ENCODE measurements around the gene CREBBP. TPM values are rescaled to one million over a fixed set of nuclear protein-coding genes. Genes with fewer than 3 reads are reported as not detected.
A peak's percentile ranks its signal among the peaks of the same experiment; 100 is the strongest.

CREBBP gene
- total RNA-seq, 1 experiment from 2014 or later = 8.6 TPM

DNA sequence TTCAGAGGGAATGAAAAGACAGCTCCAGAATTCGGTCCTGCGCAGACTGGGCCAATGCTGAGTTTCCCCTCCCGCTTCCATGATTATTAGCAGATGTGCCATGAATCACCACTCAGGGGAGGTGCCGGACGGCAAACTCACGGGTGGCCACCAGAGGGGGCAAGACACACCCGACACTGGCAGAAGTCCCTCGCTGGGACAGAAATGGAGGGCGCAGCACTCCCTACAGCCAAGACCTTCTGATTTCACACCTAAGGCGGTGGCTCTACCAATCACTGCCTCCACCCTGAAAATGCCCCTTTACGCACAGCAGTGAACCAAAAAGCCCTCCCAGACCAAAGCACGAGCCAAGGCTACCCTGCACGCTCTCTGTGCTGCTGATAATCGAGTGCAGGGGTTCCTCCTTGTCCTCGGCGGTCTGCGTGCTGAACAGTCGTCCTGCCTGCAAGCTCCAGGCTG, 190.0 kb downstream of the CREBBP start:
- in situ Hi-C loops (cut with HindIII; ENCODE audit: low pct_unique_long_range_greater_than_20kb, low sequenced_read_pairs) = no loop called here
- peak; percentile 86 for DNase-seq (ENCODE audit: low read depth, low spot score)

DNA sequence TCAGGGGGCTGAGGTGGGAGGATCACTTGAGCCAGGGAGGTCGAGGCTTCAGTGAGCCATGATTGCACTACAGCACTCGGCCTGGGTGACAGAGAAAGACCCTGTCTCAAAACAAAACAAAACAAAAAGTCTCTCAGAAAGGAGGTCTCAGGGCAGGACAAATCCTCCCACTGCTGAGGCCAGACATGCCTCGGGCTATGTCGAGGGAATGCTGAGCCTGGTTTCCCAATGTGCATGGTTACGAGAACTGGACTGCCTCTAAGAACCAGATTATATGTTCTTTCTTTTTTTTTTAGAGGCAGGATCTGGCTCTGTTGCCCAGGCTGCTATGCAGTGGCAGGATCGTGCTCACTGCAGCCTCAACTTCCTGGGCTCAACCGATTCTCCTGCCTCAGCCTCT, 190.8 kb downstream of the CREBBP start:
- in situ Hi-C loops (cut with HindIII; ENCODE audit: low pct_unique_long_range_greater_than_20kb, low sequenced_read_pairs) = no loop called here
- DNase-seq (ENCODE audit: low read depth, low spot score) = no peak

DNA sequence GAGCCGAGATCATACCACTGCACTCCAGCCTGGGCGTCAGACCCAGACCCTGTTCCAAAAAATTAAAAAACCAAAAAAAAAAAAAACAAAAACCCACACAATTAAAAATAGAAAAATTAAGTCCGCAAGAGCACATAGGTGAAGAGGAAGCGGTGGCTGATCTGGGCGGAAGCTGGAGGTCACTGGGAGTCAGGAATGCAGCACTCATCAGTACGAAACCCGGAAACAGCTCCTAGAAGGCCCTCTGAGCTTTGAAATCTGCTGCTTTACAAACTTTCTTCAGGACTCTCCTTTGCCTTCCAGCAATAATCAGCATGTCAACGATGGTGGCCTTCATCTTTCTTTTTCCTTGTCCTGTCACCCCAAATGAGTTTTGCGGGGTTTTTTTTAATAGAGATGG, 192.7 kb downstream of the CREBBP start:
- DNase-seq (ENCODE audit: low read depth, low spot score) = no peak
- in situ Hi-C loops (cut with HindIII; ENCODE audit: low pct_unique_long_range_greater_than_20kb, low sequenced_read_pairs) = no loop called here

DNA sequence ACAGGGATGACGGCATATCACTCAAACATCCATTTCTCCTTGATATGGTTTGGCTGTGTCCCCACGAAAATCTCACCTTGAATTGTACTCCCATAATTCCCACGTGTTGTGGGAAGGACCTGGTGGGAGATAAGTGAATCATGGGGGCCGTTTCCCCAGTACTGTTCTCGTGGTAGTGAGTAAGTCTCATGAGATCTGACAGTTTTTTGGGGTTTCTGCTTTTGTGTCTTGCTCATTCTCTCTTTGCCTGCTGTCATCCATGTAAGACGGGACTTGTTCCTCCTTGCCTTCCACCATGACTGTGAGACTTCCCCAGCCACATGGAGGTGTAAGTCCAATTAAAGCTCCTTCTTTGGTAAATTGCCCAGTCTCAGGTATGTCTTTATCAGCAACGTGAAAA, 193.5 kb downstream of the CREBBP start:
- no peak for DNase-seq (ENCODE audit: low read depth, low spot score)
- in situ Hi-C loops (cut with HindIII; ENCODE audit: low pct_unique_long_range_greater_than_20kb, low sequenced_read_pairs) = no loop called here

DNA sequence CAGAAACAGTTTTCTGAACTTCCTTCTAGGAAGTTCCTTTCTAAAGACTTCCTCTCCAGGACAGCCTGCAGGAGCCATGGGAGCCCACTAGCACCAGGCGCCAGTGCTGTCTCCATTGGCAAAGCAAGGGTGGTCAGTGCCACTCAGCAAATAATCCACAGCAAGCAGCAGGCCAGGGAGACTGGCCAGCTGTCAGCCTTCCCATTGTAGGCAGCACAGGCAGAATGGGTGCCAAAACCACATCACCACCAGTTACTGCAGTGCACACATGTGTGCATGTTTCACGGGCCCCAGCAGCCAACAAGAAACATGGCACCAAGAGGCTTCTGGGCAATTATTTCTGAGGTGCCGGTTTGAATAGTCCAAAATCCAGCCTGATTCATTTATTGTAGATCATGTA, 199.3 kb downstream of the CREBBP start:
- in situ Hi-C loops (cut with HindIII; ENCODE audit: low pct_unique_long_range_greater_than_20kb, low sequenced_read_pairs) = no loop called here

DNA sequence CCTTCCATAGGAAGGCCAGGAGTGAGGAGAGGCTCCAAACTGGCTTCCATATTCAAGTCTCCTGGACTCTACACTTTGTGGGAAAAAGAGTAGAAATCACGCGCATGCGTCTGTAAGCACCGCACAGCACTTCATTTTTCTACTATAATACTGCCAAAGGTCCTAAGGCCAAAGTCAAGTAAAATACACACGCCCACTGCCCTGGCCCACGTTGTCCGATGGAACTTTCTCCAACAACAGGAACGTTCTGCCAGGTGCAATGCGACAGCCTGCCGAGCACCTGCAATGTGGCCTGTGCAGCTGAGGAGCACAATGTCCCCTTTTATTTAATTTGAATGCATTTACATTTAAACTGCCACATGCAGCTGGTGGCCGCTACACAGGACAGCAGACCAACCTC, 202.5 kb downstream of the CREBBP start:
- DNase-seq (ENCODE audit: low read depth, low spot score) = no peak
- in situ Hi-C loops (cut with HindIII; ENCODE audit: low pct_unique_long_range_greater_than_20kb, low sequenced_read_pairs) = no loop called here

More for the DNA sequence above, 199.3 kb downstream of the CREBBP start:
- no peak for DNase-seq (ENCODE audit: low read depth, low spot score)

DNA sequence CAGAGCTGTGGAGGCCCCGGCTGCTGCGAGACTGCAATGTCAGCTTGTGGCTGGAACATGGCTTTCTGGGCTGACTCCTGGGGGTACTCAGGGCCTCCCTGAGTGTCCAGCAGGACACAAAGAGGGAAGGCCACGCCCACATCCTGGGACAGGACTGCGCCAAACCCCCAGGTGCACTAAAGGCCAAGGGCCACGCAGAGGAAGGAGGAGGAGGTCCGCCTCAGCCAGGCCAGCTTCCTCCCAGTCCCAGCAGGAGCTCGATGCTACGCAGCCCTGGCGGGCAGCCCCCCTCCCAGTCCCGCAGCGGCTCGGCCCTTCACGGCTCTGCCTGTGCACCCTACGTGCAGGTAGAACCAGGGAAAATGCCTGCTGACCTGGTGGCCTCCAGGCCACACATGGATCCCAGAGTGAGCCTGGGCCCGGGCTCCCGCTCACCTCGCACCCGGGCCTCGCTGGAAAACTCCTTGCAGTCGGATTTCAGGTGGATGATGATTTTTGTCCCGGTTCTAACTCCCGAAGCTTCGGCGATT, 204.8 kb downstream of the CREBBP start:
- no peak for DNase-seq (ENCODE audit: low read depth, low spot score)
- in situ Hi-C loops (cut with HindIII; ENCODE audit: low pct_unique_long_range_greater_than_20kb, low sequenced_read_pairs) = no loop called here

Other genes starting within 250 kb of the CREBBP start
- 3.6 and 3.9 TPM in 2 replicates for gene DNASE1, start 226.0 kb downstream of the CREBBP start, total RNA-seq (2014; rRNA removed; shearing (Covaris generic))
- 98.7 and 105 TPM in 2 replicates for gene TRAP1, start 163.2 kb downstream of the CREBBP start, total RNA-seq (2014; rRNA removed; shearing (Covaris generic))
- 8.0 and 8.3 TPM in 2 replicates for gene ADCY9, start 235.7 kb upstream of the CREBBP start, total RNA-seq (2014; rRNA removed; shearing (Covaris generic))